GM12874 (cell line): ENCODE measurements around the gene RUFY4.

Experiments used
- CTCF ChIP-seq: IDR thresholded peaks from 2 replicates; pipeline ENCODE4 v1.5.1; 2011; ENCODE audit warnings: low read depth, mild to moderate bottlenecking, control low read depth, low read length, moderate library complexity; ENCODE audit not compliant: insufficient read depth

The RUFY4 gene

GRCh38 chr2:218097975-218098374 lies 28.9 kb downstream of the RUFY4 start:
- TF ChIP-seq CTCF = no peak

GRCh38 chr2:218123986-218124385 lies 54.9 kb downstream of the RUFY4 start:
- TF ChIP-seq CTCF = no peak

GRCh38 chr2:218125095-218125494 lies 56.0 kb downstream of the RUFY4 start:
- TF ChIP-seq CTCF = no peak

GRCh38 chr2:218125626-218126080 lies 56.6 kb downstream of the RUFY4 start, which contains the start of gene CXCR2:
Gene CXCR2 (plus strand): TSS chr2:218126028. CDS start chr2:218134802, 8,774 bp downstream.
- TF ChIP-seq CTCF = no peak

GRCh38 chr2:218127929-218128455 lies 58.9 kb downstream of the RUFY4 start:
- TF ChIP-seq CTCF = no peak

- no peak for TF ChIP-seq CTCF
Measured at GRCh38 chr2:218128781-218129457, 59.9 kb downstream of the RUFY4 start.

GRCh38 chr2:218129458-218130135 lies 60.5 kb downstream of the RUFY4 start:
- TF ChIP-seq CTCF = no peak
